Lower leg skin (tissue), 4 donors: ENCODE measurements around the gene OR52A5. TPM values are rescaled to one million over a fixed set of nuclear protein-coding genes. Genes with fewer than 3 reads are reported as not detected.
"Not testable (repeated sequence)": the region's sequence is repeated elsewhere in the genome, so short reads cannot be mapped to it uniquely, and the experiment has no call there.

Experiments
- DNase-seq, 2 donors: peaks; one replicate each; pipeline ENCODE4 v3.0.0-alpha.2; 2019; ENCODE audit warnings: low spot score in 2 of 2
- H3K4me3 ChIP-seq: fragments of 200-600 bp; sonication (generic); 2 replicates; pipeline ENCODE4 v1.5.1; 2017; ENCODE audit warnings: mild to moderate bottlenecking, low read depth; ENCODE audit not compliant: poor library complexity, severe bottlenecking
- POLR2A ChIP-seq, 2 donors: fragments of 450-650 bp; IDR thresholded peaks; one replicate each; pipeline ENCODE4 v1.6.1; 2016 to 2017; ENCODE audit warnings: antibody characterized with exemption in 2 of 2, mild to moderate bottlenecking in 1 of 2, moderate library complexity in 1 of 2
- WGBS, 2 donors: methylation state at CpG; one replicate each; pipeline ENCODE4 v1.1.5; 2018; 5-methylcytosine and 5-hydroxymethylcytosine counted together
- intact Hi-C: fragments of 100-400 bp; cut with DNase I; formaldehyde crosslinking; loops from one replicate; pipeline ENCODE4 v1.15.0; 2023; ENCODE audit warnings: low total_unique reads
- total RNA-seq, 4 donors: library from RNA; depleted of rRNA; stranded (reverse); fragments of >200 nt; gene quantifications; one replicate each; pipeline ENCODE4 v1.1.0, GENCODE V29; 2016
- TF ChIP-seq, protein P1 (sequence below), 3 donors: fragments of 450-650 bp; IDR thresholded peaks; one replicate each; pipeline ENCODE4 v1.5.1; 2016; ENCODE audit warnings: antibody characterized with exemption in 3 of 3, mild to moderate bottlenecking in 3 of 3, moderate library complexity in 2 of 3

OR52A5 gene
- total RNA-seq, 4 donors from 2014 or later: not detected

DNA sequence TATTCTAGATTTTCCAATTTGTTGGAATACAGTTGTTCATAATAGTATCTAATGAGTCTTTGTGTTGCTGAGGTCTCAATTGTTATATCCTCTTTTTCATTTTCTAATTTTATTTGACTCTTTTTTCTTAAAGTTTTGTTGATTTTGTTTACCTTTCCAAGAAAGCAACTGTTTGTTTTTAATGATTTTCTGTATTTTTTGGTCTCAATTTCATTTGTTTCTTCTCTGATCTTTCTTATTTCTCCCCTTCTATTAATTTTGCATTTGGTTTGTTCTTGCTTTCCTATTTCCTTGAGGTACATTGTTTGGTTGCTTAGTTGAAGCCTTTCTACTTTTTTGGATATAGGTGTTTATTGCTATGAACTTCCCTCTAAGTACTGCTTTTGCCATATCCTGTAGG lies 21.6 kb upstream of the OR52A5 start:
- intact Hi-C loops: no loop called here
- no peak for TF ChIP-seq POLR2A (IDR thresholded peaks at IDR 0.05)
- TF ChIP-seq, protein P1, sequence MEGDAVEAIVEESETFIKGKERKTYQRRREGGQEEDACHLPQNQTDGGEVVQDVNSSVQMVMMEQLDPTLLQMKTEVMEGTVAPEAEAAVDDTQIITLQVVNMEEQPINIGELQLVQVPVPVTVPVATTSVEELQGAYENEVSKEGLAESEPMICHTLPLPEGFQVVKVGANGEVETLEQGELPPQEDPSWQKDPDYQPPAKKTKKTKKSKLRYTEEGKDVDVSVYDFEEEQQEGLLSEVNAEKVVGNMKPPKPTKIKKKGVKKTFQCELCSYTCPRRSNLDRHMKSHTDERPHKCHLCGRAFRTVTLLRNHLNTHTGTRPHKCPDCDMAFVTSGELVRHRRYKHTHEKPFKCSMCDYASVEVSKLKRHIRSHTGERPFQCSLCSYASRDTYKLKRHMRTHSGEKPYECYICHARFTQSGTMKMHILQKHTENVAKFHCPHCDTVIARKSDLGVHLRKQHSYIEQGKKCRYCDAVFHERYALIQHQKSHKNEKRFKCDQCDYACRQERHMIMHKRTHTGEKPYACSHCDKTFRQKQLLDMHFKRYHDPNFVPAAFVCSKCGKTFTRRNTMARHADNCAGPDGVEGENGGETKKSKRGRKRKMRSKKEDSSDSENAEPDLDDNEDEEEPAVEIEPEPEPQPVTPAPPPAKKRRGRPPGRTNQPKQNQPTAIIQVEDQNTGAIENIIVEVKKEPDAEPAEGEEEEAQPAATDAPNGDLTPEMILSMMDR (IDR thresholded peaks at IDR 0.05): no peak
- H3K4me3 ChIP-seq: no peak overlapping the region
- no peak for DNase-seq

DNA sequence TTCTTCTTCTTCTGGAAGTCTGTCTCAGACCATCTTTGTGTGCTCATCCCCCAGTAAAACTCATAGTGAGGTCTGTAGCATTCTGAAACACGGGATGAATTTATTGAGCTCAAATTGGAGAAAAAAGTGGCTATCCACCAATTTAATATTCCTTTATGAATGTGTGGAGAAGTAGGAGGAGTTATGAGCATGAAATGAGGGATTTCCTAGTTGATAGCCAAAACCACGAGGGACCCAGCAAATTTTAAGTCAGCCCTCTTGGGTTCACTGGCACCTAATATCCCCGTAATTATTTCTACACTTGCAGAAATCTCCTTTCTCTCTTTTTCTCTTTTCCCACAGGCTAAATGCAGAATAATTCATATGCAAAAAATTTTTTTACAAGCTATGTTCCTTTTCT lies 16.5 kb upstream of the OR52A5 start, which contains the start of gene OR52A1:
TSS of gene OR52A1 (minus strand) at position 101 of the 400 bp plus-strand sequence. CDS start 2,388 bp downstream, outside the sequence.
- intact Hi-C loops: no loop called here
- H3K4me3 ChIP-seq: no peak within 1 kb of the TSS
- no peak for TF ChIP-seq POLR2A (IDR thresholded peaks at IDR 0.05)
- TF ChIP-seq, protein P1 (IDR thresholded peaks at IDR 0.05): no peak
- no peak for DNase-seq
- 70 to 77% methylated on average over 3 of the region's 3 CpGs for WGBS, 2 donors

DNA sequence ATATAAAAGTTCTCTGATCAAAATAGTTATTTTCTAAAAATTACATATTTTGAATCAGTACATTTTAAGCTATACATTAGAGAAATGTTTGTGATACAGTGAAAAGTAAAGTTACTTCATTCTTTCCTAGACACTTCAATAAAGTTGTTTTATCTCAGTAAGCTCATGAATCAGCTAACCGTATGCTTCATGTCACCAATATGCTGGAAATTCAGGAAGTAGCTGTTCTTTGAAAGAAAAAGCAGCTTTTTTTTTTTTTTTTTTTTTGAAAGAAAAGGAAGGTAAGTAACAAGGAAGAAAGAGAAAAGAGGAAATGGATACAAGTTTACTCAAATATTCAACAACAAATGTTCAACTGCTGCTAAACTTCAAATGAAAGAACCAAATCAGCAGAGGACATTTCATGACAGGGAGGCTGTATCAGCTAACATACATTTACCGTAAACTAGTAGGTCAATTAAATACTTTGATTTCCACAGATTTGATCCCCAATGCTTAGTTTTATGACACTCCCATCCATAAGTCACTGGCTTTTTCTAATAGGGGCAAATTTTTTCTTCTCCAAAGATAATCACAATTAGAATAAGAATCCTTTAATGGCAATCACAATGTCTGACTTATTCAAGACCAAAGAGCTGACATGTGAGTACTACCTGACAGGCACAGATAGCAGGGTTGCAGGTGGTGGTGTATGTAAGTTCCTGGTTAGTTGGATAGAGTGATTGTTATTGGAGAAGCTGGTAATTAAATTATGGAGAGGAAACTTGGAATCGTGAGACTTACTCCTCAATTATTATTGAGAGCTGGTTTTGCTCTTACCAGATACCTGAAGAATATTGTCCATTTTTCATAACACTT lies 15.6 kb upstream of the OR52A5 start:
- no peak for DNase-seq
- TF ChIP-seq, protein P1 (IDR thresholded peaks at IDR 0.05): no peak
- no peak for TF ChIP-seq POLR2A (IDR thresholded peaks at IDR 0.05)
- WGBS, 2 donors: 62 to 66% methylated on average over 3 of the region's 3 CpGs
- intact Hi-C loops: no loop called here
- no peak overlapping the region for H3K4me3 ChIP-seq

DNA sequence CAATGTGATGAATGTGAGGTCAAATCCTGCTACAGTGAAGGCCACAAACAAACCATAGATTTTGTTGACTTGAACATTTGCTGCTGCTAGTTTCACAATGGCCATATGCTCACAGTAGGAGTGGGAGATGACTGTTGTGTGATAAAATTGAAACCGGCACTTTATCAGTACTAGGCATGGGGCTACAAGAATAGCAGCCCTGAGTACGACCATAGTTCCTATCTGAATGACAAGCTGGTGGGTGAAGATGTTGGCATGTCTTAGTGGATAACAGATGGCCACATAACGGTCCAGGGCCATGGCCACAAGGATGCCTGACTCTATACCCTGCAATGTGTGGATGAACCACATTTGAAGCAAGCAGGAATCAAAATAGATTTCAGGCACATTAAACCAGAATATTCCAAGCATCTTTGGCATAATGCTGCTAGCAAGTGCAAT lies 13.6 kb upstream of the OR52A5 start:
- DNase-seq: no peak
- WGBS, 2 donors: 61 to 71% methylated on average over 3 of the region's 3 CpGs
- intact Hi-C loops: no loop called here
- TF ChIP-seq, protein P1 (IDR thresholded peaks at IDR 0.05): no peak
- TF ChIP-seq POLR2A (IDR thresholded peaks at IDR 0.05): no peak
- H3K4me3 ChIP-seq: no peak overlapping the region

DNA sequence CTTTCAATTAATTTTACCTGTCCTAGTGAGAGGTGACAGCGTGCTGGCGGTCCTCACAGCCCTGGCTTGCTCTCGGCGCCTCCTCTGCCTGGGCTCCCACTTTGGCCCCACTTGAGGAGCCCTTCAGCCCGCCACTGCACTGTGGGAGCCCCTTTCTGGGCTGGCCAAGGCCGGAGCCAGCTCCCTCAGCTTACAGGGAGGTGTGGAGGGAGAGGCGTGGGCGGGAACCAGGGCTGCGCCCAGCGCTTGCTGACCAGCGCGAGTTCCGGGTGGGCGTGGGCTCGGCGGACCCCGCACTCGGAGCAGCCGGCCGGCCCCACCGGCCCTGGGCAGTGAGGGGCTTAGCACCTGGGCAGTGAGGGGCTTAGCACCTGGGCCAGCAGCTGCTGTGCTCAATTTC lies 6.0 kb upstream of the OR52A5 start:
- WGBS, 2 donors: 80 to 96% methylated on average over 7 to 21 of the region's 21 CpGs
- intact Hi-C loops, DNase-seq, H3K4me3 ChIP-seq: not testable (repeated sequence)

DNA sequence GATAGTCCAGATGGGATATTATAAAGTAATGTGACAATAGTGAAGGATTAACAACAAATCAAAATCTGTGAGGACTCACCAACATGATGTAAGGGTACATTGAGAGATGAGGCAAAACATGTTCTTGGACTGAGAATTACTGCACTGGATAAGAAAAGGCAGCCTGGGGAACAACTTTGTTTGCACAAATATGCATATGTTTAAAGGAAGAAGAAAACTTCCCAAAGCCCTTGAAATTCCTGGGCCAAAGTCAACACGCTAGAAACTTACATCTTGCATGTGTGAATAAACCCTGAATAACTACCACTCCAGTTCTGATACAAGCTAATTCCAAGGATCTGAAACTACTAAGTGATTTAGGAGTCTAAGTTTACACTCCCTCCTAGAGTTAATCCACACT lies 1.1 kb downstream of the OR52A5 start:
- intact Hi-C loops: no loop called here
- 52 to 61% methylated on average over 1 of the region's 1 CpG for WGBS, 2 donors
- DNase-seq: no peak
- no peak overlapping the region for H3K4me3 ChIP-seq
- TF ChIP-seq POLR2A (IDR thresholded peaks at IDR 0.05): no peak
- TF ChIP-seq, protein P1 (IDR thresholded peaks at IDR 0.05): no peak
